Breast epithelium (tissue), 4 donors: ENCODE results near the gene PDSS1. TPM values are rescaled to one million over a fixed set of nuclear protein-coding genes. Genes with fewer than 3 reads are reported as not detected.

Experiments
- DNase-seq, 2 donors: peaks; one replicate each; pipeline ENCODE4 v3.0.0-alpha.2; 2019; ENCODE audit warnings: low spot score in 2 of 2
- H3K27ac ChIP-seq, 2 donors: fragments of 200-600 bp; sonication (generic) in 1 of 2; one replicate each; pipeline ENCODE4 v1.5.1; 2016 to 2019; ENCODE audit warnings: mild to moderate bottlenecking in 1 of 2
- H3K27me3 ChIP-seq, 2 donors: fragments of 200-600 bp; sonication (generic) in 1 of 2; one replicate each; pipeline versions ENCODE4 v1.5.1 to v1.6.0; 2017 to 2019; ENCODE audit warnings: control low read depth in 1 of 2, mild to moderate bottlenecking in 1 of 2
- H3K36me3 ChIP-seq: fragments of 200-600 bp; one replicate; pipeline ENCODE4 v1.5.1; 2019
- H3K4me1 ChIP-seq, 2 donors: fragments of 200-600 bp; sonication (generic); one replicate each; pipeline ENCODE4 v1.5.1; 2016 to 2019; ENCODE audit warnings: control low read depth in 1 of 2
- H3K4me3 ChIP-seq, 3 donors: fragments of 200-600 bp; sonication (generic); 1 replicate in 2 of 3; 2 replicates in 1 of 3; pipeline ENCODE4 v1.5.1; 2016 to 2019; ENCODE audit warnings: mild to moderate bottlenecking in 3 of 3, moderate library complexity in 2 of 3
- H3K9me3 ChIP-seq, 2 donors: fragments of 200-600 bp; sonication (generic) in 1 of 2; one replicate each; pipeline ENCODE4 v1.5.1; 2016 to 2019; ENCODE audit warnings: control low read depth in 1 of 2
- CTCF ChIP-seq, 3 donors: fragments of 450-650 bp; IDR thresholded peaks; one replicate each; pipeline ENCODE4 v1.5.1; 2016 to 2017; ENCODE audit warnings: antibody characterized with exemption in 3 of 3, mild to moderate bottlenecking in 3 of 3, moderate library complexity in 3 of 3
- POLR2A ChIP-seq: fragments of 450-650 bp; IDR thresholded peaks from one replicate; pipeline ENCODE4 v1.6.1; 2016; ENCODE audit warnings: antibody characterized with exemption, mild to moderate bottlenecking, moderate library complexity
- POLR2AphosphoS5 ChIP-seq, 3 donors: sonication (generic); formaldehyde crosslinking; IDR thresholded peaks; one replicate each; pipeline ENCODE4 v1.6.1; 2017; ENCODE audit warnings: antibody characterized with exemption in 3 of 3
- intact Hi-C: fragments of 100-400 bp; cut with DNase I; formaldehyde crosslinking; loops from one replicate; pipeline ENCODE4 v1.15.1; 2023; ENCODE audit warnings: low total_unique reads
- total RNA-seq, 3 donors: library from RNA; depleted of rRNA; stranded (reverse); fragments of >200 nt; gene quantifications; one replicate each; pipeline ENCODE4 v1.1.0, GENCODE V29; 2016

Gene PDSS1
- total RNA-seq, 3 donors from 2014 or later: 2.7 to 8.2 (median 7.8) TPM

GRCh38 chr10:26706936-26707335 is 9.4 kb downstream of the PDSS1 start:
- Histone ChIP-seq H3K27me3 (no peaks in the 10 kb centered on the region), H3K9me3 (no peaks in the 10 kb centered on the region), H3K27ac (no peak overlapping the region), H3K4me3 (no peak overlapping the region), H3K4me1 (no peaks in the 10 kb centered on the region), H3K36me3 (no peaks in the 10 kb centered on the region)
- DNase-seq: no peak
- TF ChIP-seq CTCF (IDR thresholded peaks at IDR 0.05) (no peak), POLR2AphosphoS5 (IDR thresholded peaks at IDR 0.05) (no peak), POLR2A (no peak)
- intact Hi-C loops: no loop called here

GRCh38 chr10:26711324-26711723 is 13.8 kb downstream of the PDSS1 start:
- H3K4me3 ChIP-seq: no peak overlapping the region
- H3K4me1 ChIP-seq: no peaks in the 10 kb centered on the region
- intact Hi-C loops: no loop called here
- H3K27me3 ChIP-seq: no peaks in the 10 kb centered on the region
- no peak for DNase-seq
- no peaks in the 10 kb centered on the region for H3K9me3 ChIP-seq
- H3K27ac ChIP-seq: no peak overlapping the region
- no peaks in the 10 kb centered on the region for H3K36me3 ChIP-seq
- TF ChIP-seq POLR2AphosphoS5 (IDR thresholded peaks at IDR 0.05) (no peak), CTCF (IDR thresholded peaks at IDR 0.05) (no peak), POLR2A (no peak)

GRCh38 chr10:26714415-26715136 is 17.1 kb downstream of the PDSS1 start:
- TF ChIP-seq POLR2AphosphoS5 (IDR thresholded peaks at IDR 0.05) (no peak), POLR2A (no peak), CTCF (IDR thresholded peaks at IDR 0.05) (no peak)
- Histone ChIP-seq H3K27ac (no peak overlapping the region), H3K27me3 (no peaks in the 10 kb centered on the region), H3K4me1 (no peaks in the 10 kb centered on the region), H3K9me3 (no peaks in the 10 kb centered on the region), H3K4me3 (no peak overlapping the region), H3K36me3 (no peaks in the 10 kb centered on the region)
- intact Hi-C loops: no loop called here
- no peak for DNase-seq

GRCh38 chr10:26715137-26715487 is 17.6 kb downstream of the PDSS1 start:
- DNase-seq: no peak
- intact Hi-C loops: no loop called here
- Histone ChIP-seq H3K4me3 (no peak overlapping the region), H3K36me3 (no peaks in the 10 kb centered on the region), H3K27me3 (no peaks in the 10 kb centered on the region), H3K27ac (no peak overlapping the region), H3K9me3 (no peaks in the 10 kb centered on the region), H3K4me1 (no peaks in the 10 kb centered on the region)
- TF ChIP-seq POLR2AphosphoS5 (IDR thresholded peaks at IDR 0.05) (no peak), CTCF (IDR thresholded peaks at IDR 0.05) (no peak), POLR2A (no peak)

GRCh38 chr10:26717476-26717875 is 20.0 kb downstream of the PDSS1 start:
- no peak overlapping the region for H3K27ac ChIP-seq
- no peaks in the 10 kb centered on the region for H3K27me3 ChIP-seq
- H3K36me3 ChIP-seq: no peaks in the 10 kb centered on the region
- H3K4me1 ChIP-seq: no peaks in the 10 kb centered on the region
- no peak overlapping the region for H3K4me3 ChIP-seq
- no peaks in the 10 kb centered on the region for H3K9me3 ChIP-seq
- DNase-seq: no peak
- TF ChIP-seq POLR2AphosphoS5 (IDR thresholded peaks at IDR 0.05): no peak
- TF ChIP-seq POLR2A: no peak
- no peak for TF ChIP-seq CTCF (IDR thresholded peaks at IDR 0.05)
- intact Hi-C loops: no loop called here
